A673 (cell line): ENCODE data around the gene KCNK7. TPM values are rescaled to one million over a fixed set of nuclear protein-coding genes. Genes with fewer than 3 reads are reported as not detected.
A peak's percentile ranks its signal among the peaks of the same experiment; 100 is the strongest.

ENCODE experiments used
- BruUV-seq: library from RNA; stranded (reverse); fragments of 400-500 nt; replicated peaks from 2 replicates; lab custom pipeline; 2021; lab: Mats Ljungman, UMichigan
- CTCF ChIA-PET: fragments of 300-600 bp; sonication (Branson Sonifier 250); formaldehyde crosslinking; loops from one replicate; lab custom pipeline; 2022; ENCODE audit warnings: antibody characterized with exemption; lab: Charles Lee
- POLR2A ChIA-PET: fragments of 300-600 bp; sonication (Branson Sonifier 250); formaldehyde crosslinking; loops from one replicate; lab custom pipeline; 2022; ENCODE audit warnings: antibody characterized with exemption; ENCODE audit not compliant: low non-redundant PET; lab: Charles Lee
- DNase-seq: peaks from one replicate; pipeline ENCODE4 v3.0.0-alpha.2; 2015; ENCODE audit warnings: low spot score
- H3K27ac ChIP-seq: fragments of 200-600 bp; sonication (generic); 2 replicates; pipeline ENCODE4 v1.5.1; 2016; ENCODE audit warnings: mixed run types, low read depth, mild to moderate bottlenecking, mixed read lengths, antibody characterized with exemption, low read length; ENCODE audit not compliant: poor library complexity, severe bottlenecking
- H3K27me3 ChIP-seq: fragments of 200-600 bp; sonication (generic); replicated peaks from 2 replicates; pipeline ENCODE4 v1.6.1; 2017; ENCODE audit warnings: mixed run types, low read depth, mild to moderate bottlenecking, mixed read lengths, antibody characterized with exemption, low read length; ENCODE audit not compliant: insufficient read depth, poor library complexity
- H3K36me3 ChIP-seq: fragments of 200-600 bp; sonication (generic); 2 replicates; pipeline ENCODE4 v1.6.1; 2016; ENCODE audit warnings: mixed run types, mild to moderate bottlenecking, mixed read lengths, antibody characterized with exemption, low read length; ENCODE audit not compliant: insufficient read depth, poor library complexity, severe bottlenecking
- H3K4me1 ChIP-seq: fragments of 200-600 bp; sonication (generic); 2 replicates; pipeline ENCODE4 v1.6.1; 2017; ENCODE audit warnings: mixed run types, mild to moderate bottlenecking, mixed read lengths, antibody characterized with exemption, low read length; ENCODE audit not compliant: insufficient read depth, poor library complexity, severe bottlenecking
- H3K4me3 ChIP-seq: fragments of 200-600 bp; sonication (generic); 2 replicates; pipeline ENCODE4 v1.5.1; 2016; ENCODE audit warnings: low read depth, mixed run types, mild to moderate bottlenecking, mixed read lengths, low read length; ENCODE audit not compliant: poor library complexity, severe bottlenecking
- H3K9me3 ChIP-seq: fragments of 200-600 bp; sonication (generic); 2 replicates; pipeline ENCODE4 v1.6.1; 2016; ENCODE audit warnings: mixed run types, low read depth, mild to moderate bottlenecking, mixed read lengths, antibody characterized with exemption, low read length; ENCODE audit not compliant: poor library complexity, severe bottlenecking
- CTCF ChIP-seq: fragments of 300-800, 200-600 bp; sonication (generic); conservative IDR thresholded peaks from 2 replicates; pipeline ENCODE4 v1.5.1; 2017; ENCODE audit warnings: low read depth, mild to moderate bottlenecking, antibody characterized with exemption, low read length, moderate library complexity, mixed read lengths
- EZH2 ChIP-seq: fragments of 200-600 bp; sonication (generic); IDR thresholded peaks from 2 replicates; pipeline ENCODE4 v1.6.1; 2017; ENCODE audit warnings: borderline replicate concordance, low read depth, mild to moderate bottlenecking, mixed read lengths, antibody characterized with exemption, low read length; ENCODE audit not compliant: poor library complexity, severe bottlenecking
- intact Hi-C: fragments of 100-400 bp; cut with micrococcal nuclease; formaldehyde crosslinking; loops from one replicate; pipeline ENCODE4 v1.10.0; 2022; ENCODE audit not compliant: unreplicated experiment
- microRNA-seq: library from miRNA; unstranded; fragments of <30 nt; microRNA quantifications from one replicate; pipeline ENCODE4 v1.2.0, GENCODE V29; 2021
- total RNA-seq: library from RNA; stranded (reverse); gene quantifications from 2 replicates; pipeline ENCODE4 v1.2.3, GENCODE V29; 2021

The KCNK7 gene
- total RNA-seq, 1 experiment from 2014 or later = 2.3 TPM

GRCh38 chr11:65546217-65546958 lies 49.2 kb downstream of the KCNK7 start:
- CTCF ChIA-PET = interaction anchor here (0.6 kb wide), 2 partner anchors 17 to 23 kb away, joined by 6 to 9 read pairs; no protein-coding TSS in a partner anchor
- intact Hi-C loops = no loop called here
- H3K27ac ChIP-seq = no peak overlapping the region
- POLR2A ChIA-PET = no interaction called here
- H3K36me3 ChIP-seq = peaks cover 4% of the 10 kb centered on the region
- TF ChIP-seq CTCF (no peak), EZH2 (no peak)
- peaks cover 11% of the 10 kb centered on the region for H3K4me1 ChIP-seq
- no peaks in the 10 kb centered on the region for H3K9me3 ChIP-seq
- H3K4me3 ChIP-seq = no peak overlapping the region
- H3K27me3 ChIP-seq = no peaks in the 10 kb centered on the region
- peak; percentile 88 for DNase-seq
- BruUV-seq = no TSS peak

GRCh38 chr11:65545853-65546216 lies 49.8 kb downstream of the KCNK7 start:
- ChIA-PET CTCF (interaction anchor here (0.6 kb wide), 1 partner anchor 269 kb away, joined by 15 read pairs; no protein-coding TSS in a partner anchor), POLR2A (no interaction called here)
- H3K27me3 ChIP-seq = no peaks in the 10 kb centered on the region
- H3K36me3 ChIP-seq = peaks cover 2% of the 10 kb centered on the region
- H3K9me3 ChIP-seq = no peaks in the 10 kb centered on the region
- BruUV-seq = no TSS peak
- TF ChIP-seq CTCF (no peak), EZH2 (no peak)
- no peak overlapping the region for H3K4me3 ChIP-seq
- intact Hi-C loops = no loop called here
- DNase-seq = no peak
- no peak overlapping the region for H3K27ac ChIP-seq
- H3K4me1 ChIP-seq = peaks cover 14% of the 10 kb centered on the region

Small RNAs within 50 kb of the gene (microRNA-seq; reads per million reads assigned to microRNA genes)
- 2.7 reads per million, percentile 3 among the genes with 10 or more reads in this experiment for gene MIR4690

Other genes starting within 250 kb of the KCNK7 start
- gene TIGD3, start 241.0 kb downstream of the KCNK7 start, total RNA-seq = 2.3 and 3.5 TPM in 2 replicates
- 5.3 and 7.4 TPM in 2 replicates for gene SLC25A45, start 213.2 kb downstream of the KCNK7 start, total RNA-seq
- 43.2 and 51.1 TPM in 2 replicates for gene FRMD8, start 209.2 kb downstream of the KCNK7 start, total RNA-seq
- 196 and 211 TPM in 2 replicates for gene NEAT1, start 173.0 kb downstream of the KCNK7 start, total RNA-seq
- 4,586 and 4,701 TPM in 2 replicates for gene MALAT1, start 96.8 kb downstream of the KCNK7 start, total RNA-seq
- gene SCYL1, start 70.7 kb downstream of the KCNK7 start, total RNA-seq = 90.6 and 95.7 TPM in 2 replicates
- 92.1 and 123 TPM in 2 replicates for gene LTBP3, start 37.4 kb downstream of the KCNK7 start, total RNA-seq
- 95.4 and 98.9 TPM in 2 replicates for gene ZNRD2, start 25.3 kb downstream of the KCNK7 start, total RNA-seq
- 79.8 and 88.3 TPM in 2 replicates for gene FAM89B, start 23.3 kb downstream of the KCNK7 start, total RNA-seq
- 29.5 and 40.9 TPM in 2 replicates for gene EHBP1L1, start 19.7 kb downstream of the KCNK7 start, total RNA-seq
- gene MAP3K11, start 18.4 kb upstream of the KCNK7 start, total RNA-seq = 92.8 and 94.2 TPM in 2 replicates
- gene PCNX3, start 20.0 kb upstream of the KCNK7 start, total RNA-seq = 63.4 and 68.0 TPM in 2 replicates
- gene SIPA1, start 42.3 kb upstream of the KCNK7 start, total RNA-seq = 30.0 and 43.2 TPM in 2 replicates
- gene RELA, start 67.1 kb upstream of the KCNK7 start, total RNA-seq = 92.0 and 99.3 TPM in 2 replicates
- gene KAT5, start 116.5 kb upstream of the KCNK7 start, total RNA-seq = 68.1 and 71.3 TPM in 2 replicates
- gene RNASEH2C, start 125.0 kb upstream of the KCNK7 start, total RNA-seq = 73.6 and 80.2 TPM in 2 replicates
- 22.5 and 22.8 TPM in 2 replicates for gene AP5B1, start 185.2 kb upstream of the KCNK7 start, total RNA-seq
- not detected in 2 replicates for gene OVOL1, start 191.3 kb upstream of the KCNK7 start, total RNA-seq
- gene SNX32, start 238.2 kb upstream of the KCNK7 start, total RNA-seq = 2.0 and 2.1 TPM in 2 replicates